ENCODE results near the gene NAA50. TPM values are rescaled to one million over a fixed set of nuclear protein-coding genes. Genes with fewer than 3 reads are reported as not detected.

NAA50 gene
- total and polyA plus RNA-seq, 2 of the 13 experiments (the other 11 are each of a cell fraction or from before 2014, with no cell fraction given), result 30.2 to 233 TPM

DNA sequence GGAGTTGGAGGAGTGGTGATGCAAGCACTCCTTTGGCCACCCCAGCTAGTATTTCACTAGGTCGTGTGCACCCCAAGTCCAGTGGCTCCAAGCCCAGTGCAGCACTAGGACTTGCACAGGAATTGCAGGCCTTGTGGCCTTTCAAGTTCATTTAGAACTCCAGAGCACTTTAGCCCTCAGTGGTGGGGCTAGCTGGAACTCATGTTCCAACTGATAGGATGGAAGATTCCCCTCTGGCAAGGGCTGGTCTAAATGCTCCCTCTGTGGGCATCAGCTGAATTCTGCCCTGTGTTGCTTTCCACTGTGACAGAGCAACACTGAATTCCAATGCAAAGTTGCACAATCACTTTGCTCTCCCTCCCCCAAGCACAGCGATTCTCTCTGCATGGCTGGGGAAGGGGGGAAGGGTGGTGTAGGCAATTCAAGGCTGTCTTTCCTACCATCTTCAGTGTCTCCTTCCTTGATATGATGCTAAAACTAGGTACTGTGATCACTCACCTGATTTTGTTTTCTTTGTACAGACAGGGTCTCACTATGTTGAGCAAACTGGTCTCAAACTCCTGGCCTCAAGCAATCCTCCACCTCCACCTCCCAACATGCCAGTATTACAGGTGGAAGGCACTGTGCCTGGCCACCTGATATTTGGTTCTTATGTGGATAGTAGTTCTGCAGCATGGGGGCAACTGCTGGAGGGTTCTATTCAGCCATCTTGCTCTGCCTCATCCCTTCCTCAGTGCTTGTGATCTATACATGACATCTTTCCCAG lies 59.9 kb downstream of the NAA50 start (continued):
- TF ChIP-seq, protein P1, sequence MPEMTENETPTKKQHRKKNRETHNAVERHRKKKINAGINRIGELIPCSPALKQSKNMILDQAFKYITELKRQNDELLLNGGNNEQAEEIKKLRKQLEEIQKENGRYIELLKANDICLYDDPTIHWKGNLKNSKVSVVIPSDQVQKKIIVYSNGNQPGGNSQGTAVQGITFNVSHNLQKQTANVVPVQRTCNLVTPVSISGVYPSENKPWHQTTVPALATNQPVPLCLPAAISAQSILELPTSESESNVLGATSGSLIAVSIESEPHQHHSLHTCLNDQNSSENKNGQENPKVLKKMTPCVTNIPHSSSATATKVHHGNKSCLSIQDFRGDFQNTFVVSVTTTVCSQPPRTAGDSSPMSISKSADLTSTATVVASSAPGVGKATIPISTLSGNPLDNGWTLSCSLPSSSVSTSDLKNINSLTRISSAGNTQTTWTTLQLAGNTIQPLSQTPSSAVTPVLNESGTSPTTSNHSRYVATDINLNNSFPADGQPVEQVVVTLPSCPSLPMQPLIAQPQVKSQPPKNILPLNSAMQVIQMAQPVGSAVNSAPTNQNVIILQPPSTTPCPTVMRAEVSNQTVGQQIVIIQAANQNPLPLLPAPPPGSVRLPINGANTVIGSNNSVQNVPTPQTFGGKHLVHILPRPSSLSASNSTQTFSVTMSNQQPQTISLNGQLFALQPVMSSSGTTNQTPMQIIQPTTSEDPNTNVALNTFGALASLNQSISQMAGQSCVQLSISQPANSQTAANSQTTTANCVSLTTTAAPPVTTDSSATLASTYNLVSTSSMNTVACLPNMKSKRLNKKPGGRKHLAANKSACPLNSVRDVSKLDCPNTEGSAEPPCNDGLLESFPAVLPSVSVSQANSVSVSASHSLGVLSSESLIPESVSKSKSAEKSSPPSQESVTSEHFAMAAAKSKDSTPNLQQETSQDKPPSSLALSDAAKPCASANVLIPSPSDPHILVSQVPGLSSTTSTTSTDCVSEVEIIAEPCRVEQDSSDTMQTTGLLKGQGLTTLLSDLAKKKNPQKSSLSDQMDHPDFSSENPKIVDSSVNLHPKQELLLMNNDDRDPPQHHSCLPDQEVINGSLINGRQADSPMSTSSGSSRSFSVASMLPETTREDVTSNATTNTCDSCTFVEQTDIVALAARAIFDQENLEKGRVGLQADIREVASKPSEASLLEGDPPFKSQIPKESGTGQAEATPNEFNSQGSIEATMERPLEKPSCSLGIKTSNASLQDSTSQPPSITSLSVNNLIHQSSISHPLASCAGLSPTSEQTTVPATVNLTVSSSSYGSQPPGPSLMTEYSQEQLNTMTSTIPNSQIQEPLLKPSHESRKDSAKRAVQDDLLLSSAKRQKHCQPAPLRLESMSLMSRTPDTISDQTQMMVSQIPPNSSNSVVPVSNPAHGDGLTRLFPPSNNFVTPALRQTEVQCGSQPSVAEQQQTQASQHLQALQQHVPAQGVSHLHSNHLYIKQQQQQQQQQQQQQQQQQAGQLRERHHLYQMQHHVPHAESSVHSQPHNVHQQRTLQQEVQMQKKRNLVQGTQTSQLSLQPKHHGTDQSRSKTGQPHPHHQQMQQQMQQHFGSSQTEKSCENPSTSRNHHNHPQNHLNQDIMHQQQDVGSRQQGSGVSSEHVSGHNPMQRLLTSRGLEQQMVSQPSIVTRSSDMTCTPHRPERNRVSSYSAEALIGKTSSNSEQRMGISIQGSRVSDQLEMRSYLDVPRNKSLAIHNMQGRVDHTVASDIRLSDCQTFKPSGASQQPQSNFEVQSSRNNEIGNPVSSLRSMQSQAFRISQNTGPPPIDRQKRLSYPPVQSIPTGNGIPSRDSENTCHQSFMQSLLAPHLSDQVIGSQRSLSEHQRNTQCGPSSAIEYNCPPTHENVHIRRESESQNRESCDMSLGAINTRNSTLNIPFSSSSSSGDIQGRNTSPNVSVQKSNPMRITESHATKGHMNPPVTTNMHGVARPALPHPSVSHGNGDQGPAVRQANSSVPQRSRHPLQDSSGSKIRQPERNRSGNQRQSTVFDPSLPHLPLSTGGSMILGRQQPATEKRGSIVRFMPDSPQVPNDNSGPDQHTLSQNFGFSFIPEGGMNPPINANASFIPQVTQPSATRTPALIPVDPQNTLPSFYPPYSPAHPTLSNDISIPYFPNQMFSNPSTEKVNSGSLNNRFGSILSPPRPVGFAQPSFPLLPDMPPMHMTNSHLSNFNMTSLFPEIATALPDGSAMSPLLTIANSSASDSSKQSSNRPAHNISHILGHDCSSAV (CRISPR knock-in tag; IDR thresholded peaks at IDR 0.05; ENCODE audit: borderline replicate concordance), result no peak
- TF ChIP-seq ZFP82 (CRISPR knock-in tag; IDR thresholded peaks at IDR 0.05; ENCODE audit: borderline replicate concordance), result no peak
- 0 out of 2 replicates have a peak, but pooled peaks have one; percentile 22 for TF ChIP-seq FOXJ3 (CRISPR knock-in tag; IDR thresholded peaks at IDR 0.05; ENCODE audit: borderline replicate concordance)
- TF ChIP-seq POLR2A (IDR thresholded peaks at IDR 0.05; ENCODE audit: insufficient read depth in 1 of 2, low read depth in 2 of 2, low read length in 2 of 2), result no peak
- no peak for TF ChIP-seq ZNF569 (CRISPR knock-in tag; IDR thresholded peaks at IDR 0.05; ENCODE audit: borderline replicate concordance)
- TF ChIP-seq NFYC (CRISPR knock-in tag; IDR thresholded peaks at IDR 0.05), result no peak; the same call in 1 of the 2 replicates
- no peak for TF ChIP-seq PHF5A (CRISPR knock-in tag; IDR thresholded peaks at IDR 0.05; ENCODE audit: low read depth, unreplicated experiment)
- TF ChIP-seq MYC (CRISPR knock-in tag; IDR thresholded peaks at IDR 0.05; ENCODE audit: borderline replicate concordance), result no peak; the same call in 1 of the 2 replicates
- TF ChIP-seq FOXO1 (CRISPR knock-in tag; IDR thresholded peaks at IDR 0.05), result peak; percentile 81
- TF ChIP-seq, protein P2, sequence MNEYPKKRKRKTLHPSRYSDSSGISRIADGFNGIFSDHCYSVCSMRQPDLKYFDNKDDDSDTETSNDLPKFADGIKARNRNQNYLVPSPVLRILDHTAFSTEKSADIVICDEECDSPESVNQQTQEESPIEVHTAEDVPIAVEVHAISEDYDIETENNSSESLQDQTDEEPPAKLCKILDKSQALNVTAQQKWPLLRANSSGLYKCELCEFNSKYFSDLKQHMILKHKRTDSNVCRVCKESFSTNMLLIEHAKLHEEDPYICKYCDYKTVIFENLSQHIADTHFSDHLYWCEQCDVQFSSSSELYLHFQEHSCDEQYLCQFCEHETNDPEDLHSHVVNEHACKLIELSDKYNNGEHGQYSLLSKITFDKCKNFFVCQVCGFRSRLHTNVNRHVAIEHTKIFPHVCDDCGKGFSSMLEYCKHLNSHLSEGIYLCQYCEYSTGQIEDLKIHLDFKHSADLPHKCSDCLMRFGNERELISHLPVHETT (CRISPR knock-in tag; conservative IDR thresholded peaks at IDR 0.05), result peak; percentile 49; the same call in 1 of the 2 replicates
- TF ChIP-seq ZNF432 (CRISPR knock-in tag; IDR thresholded peaks at IDR 0.05; ENCODE audit: borderline replicate concordance), result no peak
- TF ChIP-seq RFX1 (IDR thresholded peaks at IDR 0.05), result no peak
- no peak for TF ChIP-seq ZMYM2 (CRISPR knock-in tag; IDR thresholded peaks at IDR 0.05)
- TF ChIP-seq MAFK (conservative IDR thresholded peaks at IDR 0.05 in 1 of 2, IDR thresholded peaks at IDR 0.05 in 1 of 2; ENCODE audit: low read length in 2 of 2), result no peak
- TF ChIP-seq, protein P3, sequence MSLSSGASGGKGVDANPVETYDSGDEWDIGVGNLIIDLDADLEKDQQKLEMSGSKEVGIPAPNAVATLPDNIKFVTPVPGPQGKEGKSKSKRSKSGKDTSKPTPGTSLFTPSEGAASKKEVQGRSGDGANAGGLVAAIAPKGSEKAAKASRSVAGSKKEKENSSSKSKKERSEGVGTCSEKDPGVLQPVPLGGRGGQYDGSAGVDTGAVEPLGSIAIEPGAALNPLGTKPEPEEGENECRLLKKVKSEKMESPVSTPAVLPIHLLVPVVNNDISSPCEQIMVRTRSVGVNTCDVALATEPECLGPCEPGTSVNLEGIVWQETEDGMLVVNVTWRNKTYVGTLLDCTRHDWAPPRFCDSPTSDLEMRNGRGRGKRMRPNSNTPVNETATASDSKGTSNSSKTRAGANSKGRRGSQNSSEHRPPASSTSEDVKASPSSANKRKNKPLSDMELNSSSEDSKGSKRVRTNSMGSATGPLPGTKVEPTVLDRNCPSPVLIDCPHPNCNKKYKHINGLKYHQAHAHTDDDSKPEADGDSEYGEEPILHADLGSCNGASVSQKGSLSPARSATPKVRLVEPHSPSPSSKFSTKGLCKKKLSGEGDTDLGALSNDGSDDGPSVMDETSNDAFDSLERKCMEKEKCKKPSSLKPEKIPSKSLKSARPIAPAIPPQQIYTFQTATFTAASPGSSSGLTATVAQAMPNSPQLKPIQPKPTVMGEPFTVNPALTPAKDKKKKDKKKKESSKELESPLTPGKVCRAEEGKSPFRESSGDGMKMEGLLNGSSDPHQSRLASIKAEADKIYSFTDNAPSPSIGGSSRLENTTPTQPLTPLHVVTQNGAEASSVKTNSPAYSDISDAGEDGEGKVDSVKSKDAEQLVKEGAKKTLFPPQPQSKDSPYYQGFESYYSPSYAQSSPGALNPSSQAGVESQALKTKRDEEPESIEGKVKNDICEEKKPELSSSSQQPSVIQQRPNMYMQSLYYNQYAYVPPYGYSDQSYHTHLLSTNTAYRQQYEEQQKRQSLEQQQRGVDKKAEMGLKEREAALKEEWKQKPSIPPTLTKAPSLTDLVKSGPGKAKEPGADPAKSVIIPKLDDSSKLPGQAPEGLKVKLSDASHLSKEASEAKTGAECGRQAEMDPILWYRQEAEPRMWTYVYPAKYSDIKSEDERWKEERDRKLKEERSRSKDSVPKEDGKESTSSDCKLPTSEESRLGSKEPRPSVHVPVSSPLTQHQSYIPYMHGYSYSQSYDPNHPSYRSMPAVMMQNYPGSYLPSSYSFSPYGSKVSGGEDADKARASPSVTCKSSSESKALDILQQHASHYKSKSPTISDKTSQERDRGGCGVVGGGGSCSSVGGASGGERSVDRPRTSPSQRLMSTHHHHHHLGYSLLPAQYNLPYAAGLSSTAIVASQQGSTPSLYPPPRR (CRISPR knock-in tag; IDR thresholded peaks at IDR 0.05; ENCODE audit: borderline replicate concordance), result 0 out of 2 replicates have a peak, but pooled peaks have one; percentile 20

All from HepG2 (cell line).